Liver (tissue), 9 donors: ENCODE data around the gene HSP90AB1. TPM values are rescaled to one million over a fixed set of nuclear protein-coding genes. Genes with fewer than 3 reads are reported as not detected.
A peak's percentile ranks its signal among the peaks of the same experiment; 100 is the strongest.

Experiments
- DNase-seq: peaks from one replicate; pipeline ENCODE4 v3.0.0-alpha.2; 2017; ENCODE audit warnings: low spot score
- H3K27ac ChIP-seq, 2 donors: one replicate each; pipeline ENCODE4 v1.7.0; 2013; ENCODE audit warnings: inconsistent platforms in 2 of 2, low read length in 2 of 2, control low read depth in 1 of 2, low read depth in 1 of 2, mild to moderate bottlenecking in 1 of 2
- H3K27me3 ChIP-seq, 4 donors: one replicate each; pipeline versions ENCODE4 v1.6.1 to v1.7.0; 2013; ENCODE audit warnings: low read length in 3 of 4, inconsistent platforms in 1 of 4, mild to moderate bottlenecking in 1 of 4, moderate library complexity in 1 of 4; ENCODE audit not compliant: control insufficient read depth in 4 of 4, insufficient read depth in 4 of 4
- H3K36me3 ChIP-seq, 4 donors: one replicate each; pipeline versions ENCODE4 v1.6.1 to v1.7.0; 2013; ENCODE audit warnings: low read length in 3 of 4, mild to moderate bottlenecking in 3 of 4, low read depth in 1 of 4, moderate library complexity in 1 of 4; ENCODE audit not compliant: control insufficient read depth in 4 of 4, insufficient read depth in 3 of 4
- H3K4me1 ChIP-seq, 4 donors: one replicate each; pipeline versions ENCODE4 v1.6.1 to v1.7.0; 2013; ENCODE audit warnings: low read length in 3 of 4, mild to moderate bottlenecking in 3 of 4, moderate library complexity in 1 of 4; ENCODE audit not compliant: control insufficient read depth in 4 of 4, insufficient read depth in 4 of 4
- H3K4me3 ChIP-seq, 3 donors: one replicate each; pipeline versions ENCODE4 v1.6.1 to v1.7.0; 2013; ENCODE audit warnings: low read length in 3 of 3, control low read depth in 1 of 3, low read depth in 1 of 3, mild to moderate bottlenecking in 1 of 3
- H3K9ac ChIP-seq, 2 donors: one replicate each; pipeline ENCODE4 v1.7.0; 2013; ENCODE audit warnings: low read length in 2 of 2, mild to moderate bottlenecking in 2 of 2, moderate library complexity in 2 of 2, control low read depth in 1 of 2, low read depth in 1 of 2
- H3K9me3 ChIP-seq, 4 donors: one replicate each; pipeline versions ENCODE4 v1.6.1 to v1.7.0; 2013; ENCODE audit warnings: low read length in 3 of 4; ENCODE audit not compliant: control insufficient read depth in 4 of 4
- EGR1 ChIP-seq, 2 donors: IDR thresholded peaks; 2 replicates each; pipeline ENCODE4 v1.6.1; 2016 to 2018; ENCODE audit warnings: antibody characterized with exemption in 2 of 2, low read depth in 2 of 2
- FOXA1 ChIP-seq: IDR thresholded peaks from 2 replicates; pipeline ENCODE4 v1.6.1; 2016; ENCODE audit warnings: antibody characterized with exemption
- FOXA2 ChIP-seq: IDR thresholded peaks from 2 replicates; pipeline ENCODE4 v1.6.1; 2016; ENCODE audit warnings: antibody characterized with exemption
- GABPA ChIP-seq, 2 donors: IDR thresholded peaks in 1 of 2; conservative IDR thresholded peaks in 1 of 2; 2 replicates each; pipeline ENCODE4 v1.6.1; 2016; ENCODE audit warnings: antibody characterized with exemption in 2 of 2, mild to moderate bottlenecking in 1 of 2, moderate library complexity in 1 of 2
- HNF4A ChIP-seq, 2 donors: conservative IDR thresholded peaks; 2 replicates each; pipeline ENCODE4 v1.6.1; 2016; ENCODE audit warnings: antibody characterized with exemption in 2 of 2, mild to moderate bottlenecking in 2 of 2
- HNF4G ChIP-seq: IDR thresholded peaks from 2 replicates; pipeline ENCODE4 v1.6.1; 2016; ENCODE audit warnings: antibody characterized with exemption
- RAD21 ChIP-seq, 2 donors: IDR thresholded peaks; 2 replicates each; pipeline ENCODE4 v1.6.1; 2016; ENCODE audit warnings: antibody characterized with exemption in 2 of 2, mild to moderate bottlenecking in 2 of 2
- SP1 ChIP-seq: IDR thresholded peaks from 2 replicates; pipeline ENCODE4 v1.6.1; 2018; ENCODE audit warnings: antibody characterized with exemption, mild to moderate bottlenecking
- TAF1 ChIP-seq: conservative IDR thresholded peaks from 2 replicates; pipeline ENCODE4 v1.6.1; 2016; ENCODE audit warnings: antibody characterized with exemption, mild to moderate bottlenecking
- YY1 ChIP-seq: IDR thresholded peaks from 2 replicates; pipeline ENCODE4 v1.6.1; 2016; ENCODE audit warnings: antibody characterized with exemption, mild to moderate bottlenecking
- WGBS: extraction: QIAGEN DNeasy Blood & Tissue Kit; methylation state at CpG from one replicate; pipeline ENCODE4 v1.1.7; 2013; 5-methylcytosine and 5-hydroxymethylcytosine counted together
- polyA plus RNA-seq, 2 donors: library from polyadenylated mRNA; stranded (reverse) in 1 of 2; unstranded in 1 of 2; fragments of 200-250 nt in 1 of 2; fragments of >200 nt in 1 of 2; fragmentation: Nextera tagmentation in 1 of 2; extraction: Ambion mirVana in 1 of 2; gene quantifications; one replicate each; pipeline versions ENCODE4 v1.2.1 to v1.2.3, GENCODE V29; 2013 to 2015
- total RNA-seq, 2 donors: library from RNA; depleted of rRNA; stranded (reverse); fragments of >200 nt; gene quantifications; one replicate each; pipeline ENCODE4 v1.2.3, GENCODE V29; 2014
- TF ChIP-seq, protein P1 (sequence below): fragments of 150-350 bp; IDR thresholded peaks from 2 replicates; pipeline ENCODE4 v1.5.1; 2017; ENCODE audit warnings: improper control_type of control experiment, low read depth, low read length; ENCODE audit not compliant: missing input control
- TF ChIP-seq, protein P2 (sequence below): IDR thresholded peaks from 2 replicates; pipeline ENCODE4 v1.6.1; 2016; ENCODE audit warnings: antibody characterized with exemption
- TF ChIP-seq, protein P3 (sequence below): IDR thresholded peaks from 2 replicates; pipeline ENCODE4 v1.6.1; 2016; ENCODE audit warnings: antibody characterized with exemption
- TF ChIP-seq, protein P4 (sequence below): IDR thresholded peaks from 2 replicates; pipeline ENCODE4 v1.6.1; 2016; ENCODE audit warnings: antibody characterized with exemption, mild to moderate bottlenecking
- donor health status: healthy.
- donor health status: healthy.
- donor health status: healthy.
- donor health status: healthy.
- donor health status: healthy.

The HSP90AB1 gene
- total and polyA plus RNA-seq, 4 donors, result 129 to 281 (median 203) TPM

DNA sequence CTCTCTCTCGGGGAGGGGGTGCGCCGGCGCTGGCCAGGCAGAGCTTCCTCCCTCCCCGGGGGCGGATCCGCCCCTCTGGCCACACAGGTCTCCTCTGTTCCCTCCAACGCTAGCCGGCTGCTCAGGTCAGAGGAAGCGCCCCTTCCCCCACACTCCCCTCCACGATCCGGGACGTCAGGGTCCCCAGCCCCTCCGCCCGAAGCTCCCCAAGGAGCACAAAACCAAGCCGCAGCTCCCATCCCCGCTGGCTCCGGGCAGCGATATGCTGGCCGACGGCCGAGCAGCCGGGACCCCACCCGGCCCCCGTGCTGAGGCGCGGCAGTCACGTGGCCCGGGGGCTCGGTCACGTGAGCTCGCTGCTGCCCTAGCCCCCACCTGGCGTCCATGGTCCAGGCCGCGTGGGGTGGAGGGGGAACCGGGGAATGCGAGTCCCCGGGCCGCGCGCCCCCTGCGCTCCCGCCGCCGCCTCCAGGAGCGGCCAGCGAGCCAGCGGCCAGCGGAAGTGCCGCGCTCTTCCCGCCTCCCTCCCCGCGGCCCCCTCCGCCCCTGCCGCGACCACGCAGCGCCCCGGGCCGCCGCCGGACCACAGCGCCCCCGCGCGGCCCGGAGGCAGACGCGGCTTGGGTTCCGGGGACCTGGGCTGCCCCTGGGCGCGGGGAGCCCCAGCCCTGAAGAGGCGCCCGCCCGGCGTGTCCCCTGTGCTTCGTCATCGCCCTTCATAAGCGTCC is 10.3 kb downstream of the HSP90AB1 start, which contains the start of gene SLC35B2:
Gene SLC35B2 (minus strand): TSS at position 504 of the 728 bp plus-strand sequence. CDS start 118 bp downstream, at position 386.
- Histone ChIP-seq H3K27me3 (no peaks in the 10 kb centered on the region), H3K36me3 (peaks cover 4 to 38% (median 31%) of the 10 kb centered on the region in 4 donors), H3K9ac (peak within 1 kb of the TSS; percentile 42 to 57), H3K4me1 (peaks cover 2 to 30% (median 15%) of the 10 kb centered on the region in 4 donors), H3K4me3 (peak within 1 kb of the TSS; percentile 62 to 85 (median 67)), H3K27ac (peak within 1 kb of the TSS; percentile 59 to 91), H3K9me3 (no peaks in the 10 kb centered on the region)
- WGBS, result under 1% methylated on average over 80 of the region's 80 CpGs
- DNase-seq, result peak; percentile 72
- TF ChIP-seq RAD21 (IDR thresholded peaks at IDR 0.05), result peak in 1 of 2 donors; percentile 31
- TF ChIP-seq, protein P1, sequence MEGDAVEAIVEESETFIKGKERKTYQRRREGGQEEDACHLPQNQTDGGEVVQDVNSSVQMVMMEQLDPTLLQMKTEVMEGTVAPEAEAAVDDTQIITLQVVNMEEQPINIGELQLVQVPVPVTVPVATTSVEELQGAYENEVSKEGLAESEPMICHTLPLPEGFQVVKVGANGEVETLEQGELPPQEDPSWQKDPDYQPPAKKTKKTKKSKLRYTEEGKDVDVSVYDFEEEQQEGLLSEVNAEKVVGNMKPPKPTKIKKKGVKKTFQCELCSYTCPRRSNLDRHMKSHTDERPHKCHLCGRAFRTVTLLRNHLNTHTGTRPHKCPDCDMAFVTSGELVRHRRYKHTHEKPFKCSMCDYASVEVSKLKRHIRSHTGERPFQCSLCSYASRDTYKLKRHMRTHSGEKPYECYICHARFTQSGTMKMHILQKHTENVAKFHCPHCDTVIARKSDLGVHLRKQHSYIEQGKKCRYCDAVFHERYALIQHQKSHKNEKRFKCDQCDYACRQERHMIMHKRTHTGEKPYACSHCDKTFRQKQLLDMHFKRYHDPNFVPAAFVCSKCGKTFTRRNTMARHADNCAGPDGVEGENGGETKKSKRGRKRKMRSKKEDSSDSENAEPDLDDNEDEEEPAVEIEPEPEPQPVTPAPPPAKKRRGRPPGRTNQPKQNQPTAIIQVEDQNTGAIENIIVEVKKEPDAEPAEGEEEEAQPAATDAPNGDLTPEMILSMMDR, result peak; percentile 68
- no peak for TF ChIP-seq TAF1
- no peak for TF ChIP-seq EGR1 (IDR thresholded peaks at IDR 0.05; ENCODE audit: low read depth in 2 of 2)

DNA sequence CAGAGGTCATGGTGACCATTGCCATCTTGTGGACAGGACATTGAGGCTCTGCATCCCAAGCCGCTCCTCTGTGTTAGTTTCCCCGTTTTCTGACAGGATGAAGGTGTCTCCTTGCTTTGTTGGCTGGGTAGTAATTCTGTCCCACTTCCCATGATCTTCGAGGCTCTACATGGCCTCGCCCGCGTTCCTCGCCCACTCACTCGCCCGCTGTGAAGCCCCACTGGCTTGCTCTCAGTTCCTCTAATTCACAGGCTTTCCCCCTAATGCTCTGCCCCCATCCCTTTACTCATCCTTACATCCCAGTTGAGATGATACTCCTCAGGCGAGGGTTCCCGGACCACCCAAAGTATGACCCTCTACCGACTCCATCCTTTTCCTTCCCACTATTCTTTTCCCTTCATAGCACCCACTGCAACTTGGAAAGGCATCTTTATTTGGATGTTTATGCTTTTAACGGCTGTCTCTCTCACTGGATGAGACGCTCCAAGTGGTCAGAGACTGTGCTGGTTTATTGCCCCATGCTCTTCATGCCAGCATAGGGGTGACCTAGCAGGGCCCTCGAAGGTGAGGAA is 10.9 kb downstream of the HSP90AB1 start:
- H3K4me3 ChIP-seq, result peak overlapping the region in 2 of 3 donors; percentile 50 to 67
- DNase-seq, result no peak
- WGBS, result 38% methylated on average over 15 of the region's 15 CpGs
- peak overlapping the region in 1 of 2 donors; percentile 57 for H3K9ac ChIP-seq
- TF ChIP-seq, protein P2, sequence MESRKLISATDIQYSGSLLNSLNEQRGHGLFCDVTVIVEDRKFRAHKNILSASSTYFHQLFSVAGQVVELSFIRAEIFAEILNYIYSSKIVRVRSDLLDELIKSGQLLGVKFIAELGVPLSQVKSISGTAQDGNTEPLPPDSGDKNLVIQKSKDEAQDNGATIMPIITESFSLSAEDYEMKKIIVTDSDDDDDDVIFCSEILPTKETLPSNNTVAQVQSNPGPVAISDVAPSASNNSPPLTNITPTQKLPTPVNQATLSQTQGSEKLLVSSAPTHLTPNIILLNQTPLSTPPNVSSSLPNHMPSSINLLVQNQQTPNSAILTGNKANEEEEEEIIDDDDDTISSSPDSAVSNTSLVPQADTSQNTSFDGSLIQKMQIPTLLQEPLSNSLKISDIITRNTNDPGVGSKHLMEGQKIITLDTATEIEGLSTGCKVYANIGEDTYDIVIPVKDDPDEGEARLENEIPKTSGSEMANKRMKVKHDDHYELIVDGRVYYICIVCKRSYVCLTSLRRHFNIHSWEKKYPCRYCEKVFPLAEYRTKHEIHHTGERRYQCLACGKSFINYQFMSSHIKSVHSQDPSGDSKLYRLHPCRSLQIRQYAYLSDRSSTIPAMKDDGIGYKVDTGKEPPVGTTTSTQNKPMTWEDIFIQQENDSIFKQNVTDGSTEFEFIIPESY, result no peak
- TF ChIP-seq, protein P1, result no peak
- TF ChIP-seq FOXA2, result no peak
- TF ChIP-seq YY1, result no peak
- TF ChIP-seq GABPA (IDR thresholded peaks at IDR 0.05 in 1 of 2, conservative IDR thresholded peaks at IDR 0.05 in 1 of 2), result no peak
- TF ChIP-seq HNF4A (conservative IDR thresholded peaks at IDR 0.05), result no peak
- no peak for TF ChIP-seq SP1
- no peak for TF ChIP-seq FOXA1
- no peak for TF ChIP-seq HNF4G
- no peak for TF ChIP-seq EGR1 (IDR thresholded peaks at IDR 0.05; ENCODE audit: low read depth in 2 of 2)
- TF ChIP-seq, protein P3, sequence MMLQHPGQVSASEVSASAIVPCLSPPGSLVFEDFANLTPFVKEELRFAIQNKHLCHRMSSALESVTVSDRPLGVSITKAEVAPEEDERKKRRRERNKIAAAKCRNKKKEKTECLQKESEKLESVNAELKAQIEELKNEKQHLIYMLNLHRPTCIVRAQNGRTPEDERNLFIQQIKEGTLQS, result no peak
- TF ChIP-seq, protein P4, sequence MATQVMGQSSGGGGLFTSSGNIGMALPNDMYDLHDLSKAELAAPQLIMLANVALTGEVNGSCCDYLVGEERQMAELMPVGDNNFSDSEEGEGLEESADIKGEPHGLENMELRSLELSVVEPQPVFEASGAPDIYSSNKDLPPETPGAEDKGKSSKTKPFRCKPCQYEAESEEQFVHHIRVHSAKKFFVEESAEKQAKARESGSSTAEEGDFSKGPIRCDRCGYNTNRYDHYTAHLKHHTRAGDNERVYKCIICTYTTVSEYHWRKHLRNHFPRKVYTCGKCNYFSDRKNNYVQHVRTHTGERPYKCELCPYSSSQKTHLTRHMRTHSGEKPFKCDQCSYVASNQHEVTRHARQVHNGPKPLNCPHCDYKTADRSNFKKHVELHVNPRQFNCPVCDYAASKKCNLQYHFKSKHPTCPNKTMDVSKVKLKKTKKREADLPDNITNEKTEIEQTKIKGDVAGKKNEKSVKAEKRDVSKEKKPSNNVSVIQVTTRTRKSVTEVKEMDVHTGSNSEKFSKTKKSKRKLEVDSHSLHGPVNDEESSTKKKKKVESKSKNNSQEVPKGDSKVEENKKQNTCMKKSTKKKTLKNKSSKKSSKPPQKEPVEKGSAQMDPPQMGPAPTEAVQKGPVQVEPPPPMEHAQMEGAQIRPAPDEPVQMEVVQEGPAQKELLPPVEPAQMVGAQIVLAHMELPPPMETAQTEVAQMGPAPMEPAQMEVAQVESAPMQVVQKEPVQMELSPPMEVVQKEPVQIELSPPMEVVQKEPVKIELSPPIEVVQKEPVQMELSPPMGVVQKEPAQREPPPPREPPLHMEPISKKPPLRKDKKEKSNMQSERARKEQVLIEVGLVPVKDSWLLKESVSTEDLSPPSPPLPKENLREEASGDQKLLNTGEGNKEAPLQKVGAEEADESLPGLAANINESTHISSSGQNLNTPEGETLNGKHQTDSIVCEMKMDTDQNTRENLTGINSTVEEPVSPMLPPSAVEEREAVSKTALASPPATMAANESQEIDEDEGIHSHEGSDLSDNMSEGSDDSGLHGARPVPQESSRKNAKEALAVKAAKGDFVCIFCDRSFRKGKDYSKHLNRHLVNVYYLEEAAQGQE, result no peak
- no peak for TF ChIP-seq TAF1
- no peaks in the 10 kb centered on the region for H3K27me3 ChIP-seq
- peak overlapping the region; percentile 50 to 59 for H3K27ac ChIP-seq
- H3K4me1 ChIP-seq, result peaks cover 6 to 36% (median 19%) of the 10 kb centered on the region in 4 donors
- H3K9me3 ChIP-seq, result no peaks in the 10 kb centered on the region
- H3K36me3 ChIP-seq, result peaks cover 2 to 33% (median 26%) of the 10 kb centered on the region in 4 donors
